WTC11 (cell line): Measurements from ENCODE around the gene NHERF2. TPM values are rescaled to one million over a fixed set of nuclear protein-coding genes. Genes with fewer than 3 reads are reported as not detected.
A peak's percentile ranks its signal among the peaks of the same experiment; 100 is the strongest.

ENCODE experiments used
- ATAC-seq: fragments of 200-7000 bp; cut with Tn5 transposase; 2 replicates; pipeline ENCODE4 v1.10.0; 2021; ENCODE audit warnings: mild to moderate bottlenecking, moderate library complexity
- CTCF ChIA-PET: fragments of 300-600 bp; sonication (Branson Sonifier 250); formaldehyde crosslinking; loops from one replicate; lab custom pipeline; 2021; ENCODE audit warnings: antibody characterized with exemption; lab: Charles Lee
- POLR2A ChIA-PET: fragments of 350-600 bp; sonication (Branson Sonifier 250); formaldehyde crosslinking; loops from one replicate; lab custom pipeline; 2021; ENCODE audit warnings: antibody characterized with exemption; lab: Charles Lee
- DNase-seq: peaks from one replicate; pipeline ENCODE4 v3.0.0; 2021; ENCODE audit warnings: low spot score
- H3K27ac Mint-ChIP-seq: 2 replicates; pipeline ENCODE4 v1.8.0; 2021; ENCODE audit warnings: mixed read lengths
- H3K27me3 Mint-ChIP-seq: 2 replicates; pipeline ENCODE4 v1.8.0; 2021; ENCODE audit warnings: low read depth, mild to moderate bottlenecking, moderate library complexity, mixed read lengths
- H3K36me3 Mint-ChIP-seq: 2 replicates; pipeline ENCODE4 v1.8.0; 2021; ENCODE audit warnings: mixed read lengths
- H3K4me1 Mint-ChIP-seq: 2 replicates; pipeline ENCODE4 v1.8.0; 2022; ENCODE audit warnings: mixed read lengths
- H3K4me3 Mint-ChIP-seq: 2 replicates; pipeline ENCODE4 v1.8.0; 2021; ENCODE audit warnings: mild to moderate bottlenecking, moderate library complexity, mixed read lengths
- H3K9me3 Mint-ChIP-seq: 2 replicates; pipeline ENCODE4 v1.8.0; 2021; ENCODE audit warnings: mixed read lengths
- ATF1 ChIP-seq: sonication (generic); formaldehyde crosslinking; IDR thresholded peaks from 2 replicates; pipeline ENCODE4 v1.8.1; 2023; ENCODE audit warnings: mild to moderate bottlenecking, moderate library complexity, missing genetic modification reagents
- E2F4 ChIP-seq: sonication (generic); formaldehyde crosslinking; IDR thresholded peaks from 2 replicates; pipeline ENCODE4 v1.8.1; 2022; ENCODE audit warnings: low read depth, mild to moderate bottlenecking, moderate library complexity, missing genetic modification reagents, borderline replicate concordance
- ELF4 ChIP-seq: sonication (generic); formaldehyde crosslinking; IDR thresholded peaks from 2 replicates; pipeline ENCODE4 v1.8.1; 2022; ENCODE audit warnings: low read depth, mild to moderate bottlenecking, moderate library complexity, missing genetic modification reagents
- EMX1 ChIP-seq: fragments of 250-450 bp; sonication (Bioruptor Pico); IDR thresholded peaks from 2 replicates; pipeline ENCODE4 v1.8.0; 2021; ENCODE audit warnings: mild to moderate bottlenecking
- FOXK1 ChIP-seq: sonication (generic); formaldehyde crosslinking; IDR thresholded peaks from 2 replicates; pipeline ENCODE4 v1.8.0; 2022; ENCODE audit warnings: mild to moderate bottlenecking, moderate library complexity, missing genetic modification reagents
- HMGA2 ChIP-seq: fragments of 250-450 bp; sonication (Bioruptor Pico); IDR thresholded peaks from 2 replicates; pipeline ENCODE4 v1.4.0; 2021; ENCODE audit warnings: mild to moderate bottlenecking, moderate library complexity
- JAZF1 ChIP-seq: fragments of 250-450 bp; sonication (Bioruptor Pico); IDR thresholded peaks from 2 replicates; pipeline ENCODE4 v1.9.0; 2021; ENCODE audit warnings: moderate library complexity, mild to moderate bottlenecking, inconsistent platforms
- MLX ChIP-seq: sonication (generic); formaldehyde crosslinking; IDR thresholded peaks from 2 replicates; pipeline ENCODE4 v1.8.1; 2023; ENCODE audit warnings: mild to moderate bottlenecking, missing genetic modification reagents, moderate library complexity
- NFATC4 ChIP-seq: fragments of 250-450 bp; sonication (Bioruptor Pico); IDR thresholded peaks from 2 replicates; pipeline ENCODE4 v1.9.0; 2021; ENCODE audit warnings: mild to moderate bottlenecking
- NFYB ChIP-seq: sonication (generic); formaldehyde crosslinking; conservative IDR thresholded peaks from 2 replicates; pipeline ENCODE4 v1.8.0; 2022; ENCODE audit warnings: low read depth, missing genetic modification reagents
- USF1 ChIP-seq: sonication (generic); formaldehyde crosslinking; IDR thresholded peaks from 2 replicates; pipeline ENCODE4 v1.8.0; 2022; ENCODE audit warnings: mild to moderate bottlenecking, missing genetic modification reagents
- ZNF121 ChIP-seq: sonication (generic); formaldehyde crosslinking; IDR thresholded peaks from 2 replicates; pipeline ENCODE4 v1.8.0; 2023; ENCODE audit warnings: missing genetic modification reagents
- ZNF396 ChIP-seq: fragments of 250-450 bp; sonication (Bioruptor Pico); IDR thresholded peaks from 2 replicates; pipeline ENCODE4 v1.8.0; 2021; ENCODE audit warnings: mild to moderate bottlenecking, moderate library complexity, borderline replicate concordance
- total RNA-seq: library from RNA; stranded (reverse); gene quantifications from 3 replicates; pipeline ENCODE4 v1.2.3, GENCODE V29; 2021
- TF ChIP-seq, protein P1 (sequence below): fragments of 250-450 bp; sonication (Bioruptor Pico); IDR thresholded peaks from 2 replicates; pipeline ENCODE4 v1.9.0; 2021; ENCODE audit warnings: moderate library complexity, mild to moderate bottlenecking, inconsistent platforms, borderline replicate concordance

The NHERF2 gene
- total RNA-seq, 1 experiment from 2014 or later: 31.1 TPM

DNA sequence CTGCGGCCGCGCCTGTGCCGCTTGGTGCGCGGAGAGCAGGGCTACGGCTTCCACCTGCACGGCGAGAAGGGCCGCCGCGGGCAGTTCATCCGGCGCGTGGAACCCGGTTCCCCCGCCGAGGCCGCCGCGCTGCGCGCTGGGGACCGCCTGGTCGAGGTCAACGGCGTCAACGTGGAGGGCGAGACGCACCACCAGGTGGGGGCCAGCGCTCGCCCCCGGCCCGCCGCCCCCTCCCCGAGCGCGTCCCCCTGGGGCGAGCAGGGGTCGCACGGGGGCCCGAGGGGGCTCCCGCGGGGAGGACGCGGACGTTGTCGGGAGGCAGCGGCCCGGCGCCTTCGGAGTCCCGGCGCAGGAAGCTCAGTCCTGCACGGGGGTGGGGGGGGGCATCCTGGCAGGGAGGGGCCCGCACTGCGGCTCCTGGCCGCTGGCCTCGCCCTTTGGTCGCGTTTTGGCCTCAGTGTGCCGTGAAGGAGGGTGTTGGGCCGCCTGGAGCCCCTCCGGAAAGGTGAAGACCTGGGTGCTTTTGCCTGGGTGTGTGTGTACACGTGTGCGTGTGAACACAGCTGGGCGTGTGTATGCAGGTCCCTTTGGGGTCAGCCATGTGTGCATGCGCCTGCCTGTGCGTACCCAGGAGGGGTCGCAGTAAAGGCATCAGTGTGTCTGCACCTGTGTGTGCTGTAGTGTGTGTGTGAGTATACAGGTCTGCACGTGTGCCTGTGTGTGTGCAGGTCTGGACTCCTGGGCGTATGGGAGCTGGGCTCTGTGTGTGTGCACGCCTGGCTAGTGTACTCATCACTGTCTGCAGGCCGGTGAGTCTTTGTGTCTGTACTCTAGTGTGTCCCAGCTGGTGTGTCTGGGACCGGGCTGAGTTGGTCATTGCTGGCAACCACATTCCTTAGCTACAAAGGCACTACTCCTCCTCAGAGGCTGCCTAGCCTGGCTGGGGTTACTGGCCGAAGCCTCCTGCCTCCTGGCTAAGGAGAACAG lies 615 bp downstream of the NHERF2 start:
- TF ChIP-seq EMX1 (CRISPR knock-in tag) (no peak), ZNF121 (CRISPR knock-in tag) (0 out of 2 replicates have a peak, but pooled peaks have one; percentile 39), E2F4 (peak; percentile 51; the same call in 1 of the 2 replicates), NFYB (CRISPR knock-in tag) (no peak)
- no peaks in the 10 kb centered on the region for H3K9me3 Mint-ChIP-seq
- H3K4me1 Mint-ChIP-seq: peaks cover 12% of the 10 kb centered on the region
- H3K4me3 Mint-ChIP-seq: peak overlapping the region; percentile 75
- ATAC-seq: no peak
- H3K27ac Mint-ChIP-seq: no peak overlapping the region
- H3K36me3 Mint-ChIP-seq: no peaks in the 10 kb centered on the region
- no peak for DNase-seq
- CTCF ChIA-PET: interaction anchor here (0.7 to 2.3 kb wide), 7 partner anchors 11 to 474 kb away, joined by 3 to 16 read pairs (median 4); no protein-coding TSS in a partner anchor
- peaks cover 34% of the 10 kb centered on the region for H3K27me3 Mint-ChIP-seq
- POLR2A ChIA-PET: interaction anchor here (0.6 kb wide), 1 partner anchor 55 kb away, joined by 4 read pairs; no protein-coding TSS in a partner anchor

GRCh38 chr16:2028146-2028545 lies 1.4 kb downstream of the NHERF2 start:
- Mint-ChIP-seq H3K36me3 (no peaks in the 10 kb centered on the region), H3K9me3 (no peaks in the 10 kb centered on the region), H3K27me3 (peaks cover 26% of the 10 kb centered on the region)
- ATAC-seq (no peak), DNase-seq (no peak)
- CTCF ChIA-PET: interaction anchor here (0.9 to 2.3 kb wide), 4 partner anchors 12 to 112 kb away, joined by 3 to 16 read pairs (median 8); no protein-coding TSS in a partner anchor
- TF ChIP-seq ELF4 (CRISPR knock-in tag) (no peak), USF1 (no peak), NFATC4 (CRISPR knock-in tag) (no peak)
- TF ChIP-seq, all 79 proteins: peak for 0
- POLR2A ChIA-PET: no interaction called here
- Mint-ChIP-seq H3K4me3 (peak overlapping the region; percentile 75), H3K4me1 (peaks cover 8% of the 10 kb centered on the region), H3K27ac (no peak overlapping the region)

- Mint-ChIP-seq H3K27me3 (peaks cover 26% of the 10 kb centered on the region), H3K4me3 (no peak overlapping the region), H3K9me3 (no peaks in the 10 kb centered on the region), H3K36me3 (no peaks in the 10 kb centered on the region), H3K4me1 (peaks cover 8% of the 10 kb centered on the region), H3K27ac (no peak overlapping the region)
- ChIA-PET CTCF (interaction anchor here (0.9 to 2.7 kb wide), 4 partner anchors 12 to 28 kb away, joined by 3 to 16 read pairs (median 10); no protein-coding TSS in a partner anchor), POLR2A (no interaction called here)
- TF ChIP-seq FOXK1: no peak
- TF ChIP-seq JAZF1 (CRISPR knock-in tag): no peak
- TF ChIP-seq ZNF121 (CRISPR knock-in tag): no peak
- TF ChIP-seq ZNF396 (CRISPR knock-in tag): no peak
- no peak for TF ChIP-seq HMGA2 (CRISPR knock-in tag)
- TF ChIP-seq, protein P1, sequence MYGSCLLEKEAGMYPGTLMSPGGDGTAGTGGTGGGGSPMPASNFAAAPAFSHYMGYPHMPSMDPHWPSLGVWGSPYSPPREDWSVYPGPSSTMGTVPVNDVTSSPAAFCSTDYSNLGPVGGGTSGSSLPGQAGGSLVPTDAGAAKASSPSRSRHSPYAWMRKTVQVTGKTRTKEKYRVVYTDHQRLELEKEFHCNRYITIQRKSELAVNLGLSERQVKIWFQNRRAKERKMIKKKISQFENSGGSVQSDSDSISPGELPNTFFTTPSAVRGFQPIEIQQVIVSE (CRISPR knock-in tag): no peak
- no peak for TF ChIP-seq MLX
- no peak for TF ChIP-seq ATF1 (CRISPR knock-in tag)
- no peak for ATAC-seq
- DNase-seq: no peak
These were observed 2.0 kb downstream of the NHERF2 start for GRCh38 chr16:2028620-2029220.
